Ovary (tissue), 3 donors: ENCODE results near the gene ATP2B3.

Source experiments
- CTCF ChIP-seq, 3 donors: fragments of 450-650 bp in 2 of 3; fragments of 200-600 bp in 1 of 3; IDR thresholded peaks; one replicate each; pipeline versions ENCODE4 v1.5.1 to v1.8.0; 2016 to 2022; ENCODE audit warnings: antibody characterized with exemption in 3 of 3, mild to moderate bottlenecking in 1 of 3
- EP300 ChIP-seq: sonication (generic); formaldehyde crosslinking; IDR thresholded peaks from one replicate; pipeline ENCODE4 v1.6.1; 2017; ENCODE audit warnings: antibody characterized with exemption
- donor health status: DM: no; HTN: no; CAD: no.

GRCh38 chrX:153585827-153586226 lies 68.4 kb downstream of the ATP2B3 start:
- no peak for TF ChIP-seq EP300
- no peak for TF ChIP-seq CTCF (IDR thresholded peaks at IDR 0.05)
